Measurements from ENCODE around the gene GNL2.
A peak's percentile ranks its signal among the peaks of the same experiment; 100 is the strongest.

GNL2 gene

GRCh38 chr1:37595440-37596181 lies at the start of gene GNL2:
GNL2 (minus strand) TSS chr1:37595937; CDS start chr1:37595822, 115 bp downstream.
- DNase-seq, result peak; percentile 58 to 98 (median 91)

DNA sequence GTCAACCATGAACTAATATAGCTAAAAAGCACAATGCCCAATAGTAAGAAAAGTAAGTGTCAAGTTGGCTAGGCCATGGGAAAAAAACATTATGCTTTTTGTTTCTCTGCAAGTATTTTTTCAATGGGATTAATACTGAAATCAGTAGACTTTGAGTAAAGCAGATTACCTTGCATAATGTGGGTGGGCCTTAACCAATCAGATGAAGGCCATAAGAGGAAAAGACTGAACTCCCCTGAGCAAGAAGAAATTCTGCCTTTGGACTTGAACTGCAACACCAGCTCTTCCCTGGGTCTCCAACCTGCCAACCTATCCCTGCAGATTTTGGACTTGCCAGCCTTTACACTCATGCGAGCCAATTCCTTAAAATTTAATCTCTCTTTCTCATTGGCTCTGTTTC lies 45.3 kb upstream of the GNL2 start:
- DNase-seq, result no peak

- DNase-seq, result no peak
These were observed 40.7 kb upstream of the GNL2 start for GRCh38 chr1:37636435-37636834.

DNA sequence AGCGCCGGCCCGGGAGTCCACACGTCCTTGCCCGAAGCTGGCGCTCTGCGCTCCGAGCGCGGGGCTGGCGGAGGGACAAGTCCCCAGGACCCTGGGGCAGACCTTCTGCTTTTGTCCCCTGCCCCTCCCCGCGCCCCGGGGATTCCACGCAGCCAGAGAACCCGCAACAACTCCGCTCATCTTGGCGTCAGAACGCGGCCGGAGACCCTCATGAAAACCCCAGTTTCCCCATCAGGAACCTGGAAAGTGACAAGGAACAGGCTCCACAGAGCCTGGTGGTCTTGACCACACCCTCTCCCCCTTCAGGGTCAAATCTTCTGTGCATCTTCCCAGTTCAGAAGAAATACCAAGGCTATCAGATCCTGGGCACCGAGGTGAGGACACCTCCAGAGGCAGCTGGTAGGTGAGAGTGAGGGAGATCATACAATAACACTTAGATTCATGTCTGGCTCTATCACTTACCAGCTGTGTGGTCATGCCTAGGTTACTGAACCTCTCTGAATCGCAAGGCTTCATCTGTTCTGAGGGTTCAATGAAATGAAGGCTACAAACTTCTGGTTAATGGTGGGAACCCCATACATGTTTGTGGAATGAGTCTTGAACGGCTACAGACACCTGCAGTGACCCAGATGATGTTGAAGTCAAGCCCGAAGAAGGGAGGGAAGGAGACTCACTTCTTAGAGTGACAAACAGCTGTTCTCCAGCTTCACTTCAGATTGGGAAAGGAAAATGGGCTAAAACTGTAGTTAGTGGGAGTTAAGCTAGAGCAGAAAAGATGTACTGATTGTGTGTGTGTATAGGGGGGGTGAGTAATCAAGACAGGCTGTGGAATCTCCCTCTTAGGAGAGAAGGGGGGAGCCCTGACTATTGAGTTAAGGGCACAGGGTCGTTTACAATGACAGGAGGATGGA lies 39.5 kb upstream of the GNL2 start:
- no peak for DNase-seq

GRCh38 chr1:37634244-37634991 lies 38.7 kb upstream of the GNL2 start, which contains the start of gene RSPO1:
RSPO1 (minus strand) TSS chr1:37634892; CDS start chr1:37629661, 5,231 bp downstream.
- no peak for DNase-seq

DNA sequence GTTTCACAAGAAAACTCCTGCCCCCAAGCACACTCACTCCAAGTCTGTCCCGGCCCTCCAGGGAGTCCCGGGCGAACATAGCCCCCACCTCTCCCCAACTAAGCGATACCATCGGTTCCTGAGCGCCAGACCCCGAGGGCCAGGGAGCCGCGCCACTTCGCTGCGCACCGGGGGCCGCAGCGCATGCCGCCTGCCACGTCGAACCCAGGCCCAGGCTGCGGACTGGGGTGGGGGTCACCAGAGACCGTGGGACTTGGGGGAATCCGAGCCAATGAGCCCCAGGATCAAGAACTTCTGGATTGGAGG lies 38.2 kb upstream of the GNL2 start:
- no peak for DNase-seq

DNA sequence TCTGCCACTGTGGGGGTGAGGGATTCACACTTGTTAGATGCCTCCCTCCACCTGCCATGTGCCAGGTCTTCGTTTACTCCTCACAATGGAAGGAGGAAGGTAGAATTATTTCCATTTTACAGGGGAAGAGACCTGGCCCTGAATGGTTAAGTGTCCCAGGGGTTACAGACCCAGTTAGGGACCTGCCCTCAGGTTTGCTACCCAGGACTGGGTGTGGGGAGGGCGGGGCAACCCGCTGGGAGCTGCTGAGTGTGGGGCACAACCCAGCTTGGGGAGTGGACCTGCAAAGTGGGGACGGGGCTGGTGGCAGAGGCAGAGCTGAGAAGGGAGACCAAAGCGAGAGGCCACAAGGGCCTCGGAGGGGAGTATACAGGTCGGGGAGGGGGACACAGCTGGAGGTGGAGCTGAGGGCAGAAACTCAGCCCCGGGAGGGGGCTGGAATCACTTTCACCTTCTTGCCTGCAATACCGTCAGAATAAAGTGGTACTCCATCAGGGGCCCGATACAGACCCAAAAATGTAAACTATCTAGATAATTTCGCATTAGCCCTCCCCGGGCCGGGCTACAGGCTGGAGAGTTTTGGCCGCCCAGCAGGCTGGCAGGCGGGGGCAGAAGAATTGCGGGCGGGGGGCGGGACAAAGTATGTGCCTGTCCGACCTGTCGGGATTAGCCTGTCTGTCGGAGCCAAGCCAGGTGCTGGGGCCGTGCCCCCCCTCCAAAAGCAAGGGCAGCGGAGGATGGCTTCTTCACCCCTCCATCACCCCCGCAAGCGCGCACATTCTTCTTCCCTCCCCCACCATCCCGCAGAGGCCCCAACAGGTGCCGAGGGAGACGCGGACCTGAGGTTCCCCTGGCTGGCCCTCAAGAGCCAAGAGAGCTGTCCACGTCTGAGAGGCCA lies 37.6 kb upstream of the GNL2 start:
- no peak for DNase-seq

GRCh38 chr1:37631036-37631435 lies 35.3 kb upstream of the GNL2 start:
- no peak for DNase-seq

- DNase-seq, result no peak
These were observed 34.8 kb upstream of the GNL2 start for GRCh38 chr1:37630426-37631028.

DNA sequence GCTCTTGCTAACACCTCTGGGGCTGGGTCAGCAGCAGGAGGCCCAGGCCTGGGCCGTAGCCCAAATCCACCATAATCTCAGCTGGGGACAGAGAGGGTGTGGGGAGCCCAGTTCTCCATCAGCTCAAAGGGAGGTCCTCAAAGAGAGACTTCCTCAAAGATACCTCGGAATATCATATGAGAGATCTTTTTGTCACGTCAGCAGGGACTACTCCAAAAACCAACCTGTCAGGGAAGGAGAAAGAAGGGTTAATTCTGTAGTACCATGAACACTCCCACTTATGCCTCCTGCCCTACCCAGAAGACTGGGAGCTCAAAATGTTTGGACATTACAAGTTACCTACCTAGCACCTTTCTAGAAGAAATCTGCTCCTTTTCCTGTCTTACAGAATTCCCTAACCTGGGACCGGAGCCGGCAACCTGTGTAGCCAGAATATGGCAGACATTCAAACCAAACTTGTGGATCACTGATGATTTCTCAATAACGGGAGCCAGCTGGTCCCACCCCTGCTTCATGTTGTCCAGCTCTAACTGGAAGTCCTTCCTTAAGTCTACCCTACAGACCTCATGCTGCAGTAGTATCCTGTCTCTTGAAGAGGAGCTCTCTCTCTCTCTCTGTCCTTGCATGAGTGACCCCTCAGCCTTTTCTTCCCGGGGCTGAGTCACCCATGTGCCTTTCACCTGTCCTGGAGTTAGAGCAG lies 34.1 kb upstream of the GNL2 start:
- no peak for DNase-seq

- DNase-seq, result no peak
These were observed 33.3 kb upstream of the GNL2 start for GRCh38 chr1:37629008-37629407.

GRCh38 chr1:37628026-37628556 lies 32.4 kb upstream of the GNL2 start:
- no peak for DNase-seq

DNA sequence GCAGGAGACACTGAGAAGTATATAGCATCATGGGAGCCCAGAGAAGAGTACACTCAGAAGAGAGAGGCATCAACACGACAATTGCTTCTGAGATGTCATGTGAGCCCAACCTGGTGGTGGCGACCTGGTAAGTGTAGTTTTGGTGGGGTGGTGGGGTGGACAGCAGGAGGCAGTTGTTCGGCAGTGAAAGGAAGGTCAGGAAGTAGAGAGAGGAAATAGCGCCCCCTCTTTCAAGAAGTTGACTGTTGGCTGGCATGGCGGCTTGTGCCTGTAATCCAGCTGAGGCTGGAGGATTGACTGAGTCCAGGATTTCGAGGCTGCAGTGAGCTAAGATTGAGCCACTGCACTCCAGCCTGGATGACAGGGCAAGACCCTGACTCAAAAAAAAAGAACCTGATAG lies 26.4 kb upstream of the GNL2 start:
- DNase-seq, result no peak

DNA sequence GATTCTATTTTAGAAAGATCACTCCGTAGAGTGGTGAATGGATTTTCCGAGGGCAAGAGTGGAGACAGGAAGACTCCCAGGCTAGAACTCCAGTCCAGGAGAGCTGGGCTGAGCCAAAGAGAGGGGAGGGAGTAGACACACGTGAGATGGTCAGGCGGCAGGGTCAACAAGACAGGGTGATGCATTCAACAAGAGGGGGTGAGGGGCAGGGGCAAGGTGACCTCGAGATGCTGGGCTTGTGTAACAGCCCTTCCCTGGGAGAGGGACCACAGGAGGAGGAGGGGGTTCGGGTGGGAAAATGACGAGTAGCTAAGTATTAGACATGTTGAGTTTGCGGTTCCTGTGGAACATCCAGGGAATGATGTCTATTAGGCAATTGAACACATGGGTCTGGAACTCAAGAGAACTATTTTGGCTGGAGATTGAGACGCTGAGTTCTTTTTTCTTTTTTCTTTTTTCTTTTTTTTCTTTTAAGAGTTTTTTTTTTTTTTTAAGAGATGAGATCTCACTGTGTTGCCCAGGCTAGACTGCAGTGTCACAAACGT lies 25.7 kb upstream of the GNL2 start:
- no peak for DNase-seq

- DNase-seq, result no peak
These were observed 25.0 kb upstream of the GNL2 start for GRCh38 chr1:37620707-37621106.

DNA sequence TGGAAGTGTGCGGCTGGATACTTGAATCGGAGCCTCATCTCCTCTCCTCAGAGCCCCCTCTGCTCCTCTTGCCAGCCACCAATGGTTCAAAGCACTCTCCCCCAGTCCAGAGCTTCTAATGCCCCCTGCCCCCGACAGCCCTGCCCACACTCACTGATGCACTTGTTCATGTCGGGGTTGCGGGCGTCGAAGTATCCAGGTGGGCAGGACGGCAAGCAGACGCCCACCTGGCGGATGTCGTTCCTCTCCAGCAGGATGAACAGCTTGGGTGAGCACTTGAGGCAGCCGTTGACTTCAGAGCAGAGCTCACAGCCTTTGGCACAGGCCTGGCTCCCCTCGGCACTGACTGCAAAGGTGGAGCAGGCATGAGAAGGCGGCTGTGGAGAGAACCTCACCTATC lies 20.6 kb upstream of the GNL2 start:
- no peak for DNase-seq

GRCh38 chr1:37614105-37614504 lies 18.4 kb upstream of the GNL2 start:
- DNase-seq, result no peak

- DNase-seq, result no peak
These were observed 16.4 kb upstream of the GNL2 start for GRCh38 chr1:37612186-37612585.

DNA sequence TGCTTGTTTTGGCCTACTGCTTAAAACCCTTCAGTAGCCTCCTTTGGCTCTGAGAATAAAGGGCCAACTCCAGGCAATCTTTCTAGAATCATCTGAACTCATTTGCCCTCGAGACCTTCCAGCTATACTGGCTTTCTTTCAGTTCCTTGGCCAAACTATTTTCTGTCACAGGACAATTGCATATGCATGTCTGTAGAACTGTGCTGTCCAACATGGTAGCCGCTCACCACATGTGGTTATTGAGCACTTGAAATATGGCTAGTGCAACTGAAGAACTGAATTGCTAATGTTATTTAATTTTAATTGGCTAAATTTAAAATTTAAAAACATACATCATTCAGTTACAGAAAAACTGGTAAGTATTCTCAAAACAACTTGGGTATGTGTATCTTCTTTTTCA lies 14.3 kb upstream of the GNL2 start:
- DNase-seq, result no peak
